A549 (cell line): Measurements from ENCODE around the gene NAP1L4. TPM values are rescaled to one million over a fixed set of nuclear protein-coding genes. Genes with fewer than 3 reads are reported as not detected.

Experiments
- ATAC-seq, 2 experiments: fragments of 200-7000 bp in 1 of 2; fragments of >200 bp in 1 of 2; cut with Nextera tagmentation in 1 of 2; cut with Tn5 transposase in 1 of 2; 3 replicates each; pipeline versions ENCODE4 v1.8.0 to v1.9.1; 2018 to 2020; ENCODE audit warnings: mild to moderate bottlenecking in 1 of 2, moderate library complexity in 1 of 2
- CTCF ChIA-PET: fragments of 300-600 bp; sonication (Branson Sonifier 250); formaldehyde crosslinking; extraction: SDS; loops from one replicate; lab custom pipeline; 2021; ENCODE audit warnings: antibody characterized with exemption, inconsistent platforms; lab: Yijun Ruan, JAX
- POLR2A ChIA-PET: fragments of 350-600 bp; formaldehyde crosslinking; extraction: SDS; loops from one replicate; lab custom pipeline; 2021; ENCODE audit warnings: antibody characterized with exemption, inconsistent platforms; lab: Yijun Ruan, JAX
- DNase-seq, 2 experiments: peaks; one replicate each; pipeline versions ENCODE4 v3.0.0 to v3.0.0-alpha.2; 2011 to 2016; ENCODE audit warnings: low read depth in 1 of 2, low spot score in 1 of 2
- FAIRE-seq: peaks from 2 replicates; lab custom pipeline; 2011; peaks lifted over from hg19 to GRCh38; lab: Jason Lieb, UNC
- H3K27ac ChIP-seq, 2 experiments: fragments of >200 bp; sonication (Bioruptor Twin); formaldehyde crosslinking; 3 replicates each; pipeline ENCODE4 v1.5.1; 2016 to 2017
- H3K4me1 ChIP-seq: fragments of >200 bp; sonication (Bioruptor Twin); formaldehyde crosslinking; 3 replicates; pipeline ENCODE4 v1.6.1; 2016
- H3K4me2 ChIP-seq: fragments of >200 bp; sonication (Bioruptor Twin); formaldehyde crosslinking; 3 replicates; pipeline ENCODE4 v1.6.1; 2016
- H3K4me3 ChIP-seq: fragments of >200 bp; sonication (Bioruptor Twin); formaldehyde crosslinking; 3 replicates; pipeline ENCODE4 v1.5.1; 2016
- H3K9me3 ChIP-seq: fragments of >200 bp; sonication (Bioruptor Twin); formaldehyde crosslinking; 3 replicates; pipeline ENCODE4 v1.6.1; 2016
- BHLHE40 ChIP-seq: IDR thresholded peaks from 2 replicates; pipeline ENCODE4 v1.6.1; 2012; ENCODE audit warnings: low read depth, low read length, inconsistent platforms
- CBX8 ChIP-seq: fragments of 200-600 bp; sonication (generic); IDR thresholded peaks from 2 replicates; pipeline ENCODE4 v1.6.1; 2016
- CHD4 ChIP-seq: fragments of 200-600 bp; sonication (generic); IDR thresholded peaks from 2 replicates; pipeline ENCODE4 v1.6.1; 2016; ENCODE audit warnings: antibody characterized with exemption, mild to moderate bottlenecking, borderline replicate concordance
- EHMT2 ChIP-seq: fragments of 200-600 bp; sonication (generic); IDR thresholded peaks from 2 replicates; pipeline ENCODE4 v1.6.1; 2016; ENCODE audit warnings: antibody characterized with exemption, low read depth, mild to moderate bottlenecking, moderate library complexity
- HOXA7 ChIP-seq: fragments of 250-450 bp; sonication (Bioruptor Pico); IDR thresholded peaks from 2 replicates; pipeline ENCODE4 v1.5.0; 2020; ENCODE audit warnings: mild to moderate bottlenecking, moderate library complexity
- JUN ChIP-seq, 2 experiments: fragments of >200 bp; sonication (Bioruptor Twin); formaldehyde crosslinking; IDR thresholded peaks; 2 replicates in 1 of 2; 3 replicates in 1 of 2; pipeline ENCODE4 v1.6.1; 2016 to 2017
- MAFK ChIP-seq: fragments of 450-650 bp; IDR thresholded peaks from 2 replicates; pipeline ENCODE4 v1.6.1; 2014; ENCODE audit not compliant: partially characterized antibody
- MYC ChIP-seq: IDR thresholded peaks from 2 replicates; pipeline ENCODE4 v1.6.1; 2012; ENCODE audit warnings: mild to moderate bottlenecking, inconsistent platforms, low read length, improper control_type of control experiment, borderline replicate concordance
- PHF8 ChIP-seq: fragments of 200-600 bp; sonication (generic); IDR thresholded peaks from 2 replicates; pipeline ENCODE4 v1.6.1; 2016; ENCODE audit warnings: low read depth, mild to moderate bottlenecking, antibody characterized with exemption, moderate library complexity, borderline replicate concordance
- POLR2A ChIP-seq: IDR thresholded peaks from 2 replicates; pipeline ENCODE4 v1.6.1; 2012; ENCODE audit warnings: mild to moderate bottlenecking, low read length
- RFX5 ChIP-seq: fragments of 450-650 bp; IDR thresholded peaks from 2 replicates; pipeline ENCODE4 v1.7.1; 2014; ENCODE audit warnings: antibody characterized with exemption, mild to moderate bottlenecking, moderate library complexity
- ZNF302 ChIP-seq: fragments of 250-450 bp; sonication (Bioruptor Pico); IDR thresholded peaks from 2 replicates; pipeline ENCODE4 v1.9.0; 2021; ENCODE audit warnings: inconsistent platforms, mild to moderate bottlenecking, moderate library complexity
- WGBS: methylation state at CpG from one replicate; pipeline ENCODE4 v1.1.6; 2017; ENCODE audit errors: missing lambda C conversion rate; 5-methylcytosine and 5-hydroxymethylcytosine counted together
- polyA minus RNA-seq: library from RNA; depleted of rRNA, polyadenylated mRNA; stranded (reverse); fragments of >200 nt; gene quantifications from 2 replicates; pipeline ENCODE4 v1.2.3, GENCODE V29; 2011; rRNA and poly(A)+ RNA removed
- polyA plus RNA-seq, 4 experiments: library from polyadenylated mRNA; depleted of rRNA in 3 of 4; stranded (reverse); fragments of >200 nt; fragmentation: RNase III in 1 of 4; extraction: RNeasy Plus Mini Kit Qiagen cat#74134 plus additional on column Dnase treatment in 1 of 4; gene quantifications; 2 replicates in 3 of 4; 3 replicates in 1 of 4; pipeline ENCODE4 v1.2.3, GENCODE V29; 2011 to 2017
- TF ChIP-seq, protein P1 (sequence below): IDR thresholded peaks from 2 replicates; pipeline ENCODE4 v1.6.1; 2012; ENCODE audit warnings: low read depth, borderline replicate concordance
- TF ChIP-seq, protein P2 (sequence below): IDR thresholded peaks from 2 replicates; pipeline ENCODE4 v1.6.1; 2012
- TF ChIP-seq, protein P3 (sequence below): fragments of >200 bp; sonication (Bioruptor Twin); formaldehyde crosslinking; IDR thresholded peaks from 3 replicates; pipeline ENCODE4 v1.5.1; 2016
- TF ChIP-seq, protein P4 (sequence below): fragments of 150-350 bp; IDR thresholded peaks from 2 replicates; pipeline ENCODE4 v1.6.1; 2014; ENCODE audit warnings: low read depth, mild to moderate bottlenecking, low read length
- TF ChIP-seq, protein P5 (sequence below): fragments of >200 bp; sonication (Bioruptor Twin); formaldehyde crosslinking; IDR thresholded peaks from 3 replicates; pipeline ENCODE4 v1.6.1; 2016
- TF ChIP-seq, protein P6 (sequence below): IDR thresholded peaks from 2 replicates; pipeline ENCODE4 v1.6.1; 2012
- TF ChIP-seq, protein P7 (sequence below): fragments of 250-450 bp; sonication (Bioruptor Pico); IDR thresholded peaks from 2 replicates; pipeline ENCODE4 v1.5.0; 2021; ENCODE audit warnings: mild to moderate bottlenecking, moderate library complexity, borderline replicate concordance

Gene NAP1L4, protein sequence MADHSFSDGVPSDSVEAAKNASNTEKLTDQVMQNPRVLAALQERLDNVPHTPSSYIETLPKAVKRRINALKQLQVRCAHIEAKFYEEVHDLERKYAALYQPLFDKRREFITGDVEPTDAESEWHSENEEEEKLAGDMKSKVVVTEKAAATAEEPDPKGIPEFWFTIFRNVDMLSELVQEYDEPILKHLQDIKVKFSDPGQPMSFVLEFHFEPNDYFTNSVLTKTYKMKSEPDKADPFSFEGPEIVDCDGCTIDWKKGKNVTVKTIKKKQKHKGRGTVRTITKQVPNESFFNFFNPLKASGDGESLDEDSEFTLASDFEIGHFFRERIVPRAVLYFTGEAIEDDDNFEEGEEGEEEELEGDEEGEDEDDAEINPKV
- 128 and 148 TPM in 2 replicates for polyA plus RNA-seq (2011; rRNA removed)
- polyA plus RNA-seq (2012; cell fraction: cytosol; rRNA removed): 73.9 and 95.8 TPM in 2 replicates
- 97.5 and 143 TPM in 2 replicates for polyA plus RNA-seq (2012; cell fraction: nucleus; rRNA removed)
- polyA plus RNA-seq (2017; fragmentation: RNase III; extraction: RNeasy Plus Mini Kit Qiagen cat#74134 plus additional on column Dnase treatment): 129 to 134 TPM (median 132 TPM) in 3 replicates
- 52.9 and 61.4 TPM in 2 replicates for polyA minus RNA-seq

DNA sequence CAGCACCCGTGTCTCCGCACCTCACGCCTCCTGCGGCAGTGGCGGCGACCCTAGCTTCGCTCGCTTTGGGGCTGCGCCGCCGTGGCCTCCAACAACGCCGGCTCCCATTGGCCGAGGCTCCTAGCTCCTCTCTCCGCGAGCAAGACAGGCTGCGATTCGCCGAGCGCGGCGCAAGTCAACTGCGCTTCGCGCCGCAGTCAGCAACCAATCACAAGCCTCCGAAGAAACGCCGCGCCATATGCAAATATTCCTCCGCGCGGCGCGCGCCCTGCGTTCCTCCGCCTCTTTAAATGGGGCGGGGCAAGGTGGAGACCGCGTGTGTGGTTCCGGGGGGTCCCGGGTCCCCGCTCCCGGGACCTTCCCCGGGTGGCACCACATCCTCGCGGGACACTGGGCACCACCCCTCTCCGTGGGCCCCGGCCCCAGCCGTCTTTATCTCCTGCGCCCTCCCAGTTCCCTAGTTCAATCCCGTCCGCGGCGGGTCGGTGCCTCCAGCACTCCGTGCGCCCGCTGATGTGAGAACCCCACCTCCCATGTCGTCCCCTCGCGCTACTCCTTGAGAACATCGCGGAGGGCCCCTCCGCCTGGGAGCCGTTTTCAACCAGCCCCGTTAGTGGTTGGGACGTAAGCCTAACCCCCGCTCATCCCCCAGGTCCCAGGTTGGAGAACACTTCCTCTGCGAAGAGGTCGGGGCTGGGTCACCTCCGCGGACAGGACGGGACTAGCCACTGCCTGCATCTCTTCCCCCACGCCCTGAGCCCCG, at the start of gene NAP1L4:
Gene NAP1L4, minus strand, starts transcription at position 96 of the 763 bp plus-strand sequence. CDS start 13,109 bp downstream, outside the sequence.
- peak within 1 kb of the TSS; percentile 68 for H3K4me3 ChIP-seq
- WGBS: 5% methylated on average over 17 of the region's 77 CpGs
- ATAC-seq (peak; percentile 90 to 93), FAIRE-seq (no peak), DNase-seq (peak; percentile 98 to 100)
- H3K27ac ChIP-seq: peak within 1 kb of the TSS; percentile 95 to 99
- H3K4me1 ChIP-seq: peaks cover 32% of the 10 kb centered on the region
- H3K4me2 ChIP-seq: peak within 1 kb of the TSS; percentile 96
- CTCF ChIA-PET: interaction anchor here (1.0 to 1.6 kb wide), 4 partner anchors 10 to 99 kb away, joined by 3 to 4 read pairs (median 4); no protein-coding TSS in a partner anchor
- POLR2A ChIA-PET: interaction anchor here (0.7 to 1.0 kb wide), 13 partner anchors 8 to 65 kb away, joined by 3 to 11 read pairs (median 3); partner anchors contain the start of genes CARS1 and PHLDA2
- TF ChIP-seq, protein P1, sequence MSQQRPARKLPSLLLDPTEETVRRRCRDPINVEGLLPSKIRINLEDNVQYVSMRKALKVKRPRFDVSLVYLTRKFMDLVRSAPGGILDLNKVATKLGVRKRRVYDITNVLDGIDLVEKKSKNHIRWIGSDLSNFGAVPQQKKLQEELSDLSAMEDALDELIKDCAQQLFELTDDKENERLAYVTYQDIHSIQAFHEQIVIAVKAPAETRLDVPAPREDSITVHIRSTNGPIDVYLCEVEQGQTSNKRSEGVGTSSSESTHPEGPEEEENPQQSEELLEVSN: peak; percentile 34; the same call in 1 of the 2 replicates
- TF ChIP-seq CHD4: no peak
- TF ChIP-seq, protein P2, sequence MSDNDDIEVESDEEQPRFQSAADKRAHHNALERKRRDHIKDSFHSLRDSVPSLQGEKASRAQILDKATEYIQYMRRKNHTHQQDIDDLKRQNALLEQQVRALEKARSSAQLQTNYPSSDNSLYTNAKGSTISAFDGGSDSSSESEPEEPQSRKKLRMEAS: peak; percentile 88
- TF ChIP-seq POLR2A: peak; percentile 70
- TF ChIP-seq, protein P3, sequence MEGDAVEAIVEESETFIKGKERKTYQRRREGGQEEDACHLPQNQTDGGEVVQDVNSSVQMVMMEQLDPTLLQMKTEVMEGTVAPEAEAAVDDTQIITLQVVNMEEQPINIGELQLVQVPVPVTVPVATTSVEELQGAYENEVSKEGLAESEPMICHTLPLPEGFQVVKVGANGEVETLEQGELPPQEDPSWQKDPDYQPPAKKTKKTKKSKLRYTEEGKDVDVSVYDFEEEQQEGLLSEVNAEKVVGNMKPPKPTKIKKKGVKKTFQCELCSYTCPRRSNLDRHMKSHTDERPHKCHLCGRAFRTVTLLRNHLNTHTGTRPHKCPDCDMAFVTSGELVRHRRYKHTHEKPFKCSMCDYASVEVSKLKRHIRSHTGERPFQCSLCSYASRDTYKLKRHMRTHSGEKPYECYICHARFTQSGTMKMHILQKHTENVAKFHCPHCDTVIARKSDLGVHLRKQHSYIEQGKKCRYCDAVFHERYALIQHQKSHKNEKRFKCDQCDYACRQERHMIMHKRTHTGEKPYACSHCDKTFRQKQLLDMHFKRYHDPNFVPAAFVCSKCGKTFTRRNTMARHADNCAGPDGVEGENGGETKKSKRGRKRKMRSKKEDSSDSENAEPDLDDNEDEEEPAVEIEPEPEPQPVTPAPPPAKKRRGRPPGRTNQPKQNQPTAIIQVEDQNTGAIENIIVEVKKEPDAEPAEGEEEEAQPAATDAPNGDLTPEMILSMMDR: no peak
- TF ChIP-seq PHF8: peak; percentile 85; the same call in 1 of the 2 replicates
- peak; percentile 9 to 83; a peak in 1 of 5 replicates for TF ChIP-seq JUN (IDR thresholded peaks at IDR 0.05)
- TF ChIP-seq, protein P4, sequence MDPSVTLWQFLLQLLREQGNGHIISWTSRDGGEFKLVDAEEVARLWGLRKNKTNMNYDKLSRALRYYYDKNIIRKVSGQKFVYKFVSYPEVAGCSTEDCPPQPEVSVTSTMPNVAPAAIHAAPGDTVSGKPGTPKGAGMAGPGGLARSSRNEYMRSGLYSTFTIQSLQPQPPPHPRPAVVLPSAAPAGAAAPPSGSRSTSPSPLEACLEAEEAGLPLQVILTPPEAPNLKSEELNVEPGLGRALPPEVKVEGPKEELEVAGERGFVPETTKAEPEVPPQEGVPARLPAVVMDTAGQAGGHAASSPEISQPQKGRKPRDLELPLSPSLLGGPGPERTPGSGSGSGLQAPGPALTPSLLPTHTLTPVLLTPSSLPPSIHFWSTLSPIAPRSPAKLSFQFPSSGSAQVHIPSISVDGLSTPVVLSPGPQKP: no peak
- TF ChIP-seq, protein P5, sequence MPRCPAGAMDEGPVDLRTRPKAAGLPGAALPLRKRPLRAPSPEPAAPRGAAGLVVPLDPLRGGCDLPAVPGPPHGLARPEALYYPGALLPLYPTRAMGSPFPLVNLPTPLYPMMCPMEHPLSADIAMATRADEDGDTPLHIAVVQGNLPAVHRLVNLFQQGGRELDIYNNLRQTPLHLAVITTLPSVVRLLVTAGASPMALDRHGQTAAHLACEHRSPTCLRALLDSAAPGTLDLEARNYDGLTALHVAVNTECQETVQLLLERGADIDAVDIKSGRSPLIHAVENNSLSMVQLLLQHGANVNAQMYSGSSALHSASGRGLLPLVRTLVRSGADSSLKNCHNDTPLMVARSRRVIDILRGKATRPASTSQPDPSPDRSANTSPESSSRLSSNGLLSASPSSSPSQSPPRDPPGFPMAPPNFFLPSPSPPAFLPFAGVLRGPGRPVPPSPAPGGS: peak; percentile 65; the same call in 1 of the 3 replicates
- peak; percentile 35; the same call in 1 of the 2 replicates for TF ChIP-seq RFX5
- TF ChIP-seq MAFK: peak; percentile 62
- peak; percentile 76; the same call in 1 of the 2 replicates for TF ChIP-seq MYC
- TF ChIP-seq, protein P6, sequence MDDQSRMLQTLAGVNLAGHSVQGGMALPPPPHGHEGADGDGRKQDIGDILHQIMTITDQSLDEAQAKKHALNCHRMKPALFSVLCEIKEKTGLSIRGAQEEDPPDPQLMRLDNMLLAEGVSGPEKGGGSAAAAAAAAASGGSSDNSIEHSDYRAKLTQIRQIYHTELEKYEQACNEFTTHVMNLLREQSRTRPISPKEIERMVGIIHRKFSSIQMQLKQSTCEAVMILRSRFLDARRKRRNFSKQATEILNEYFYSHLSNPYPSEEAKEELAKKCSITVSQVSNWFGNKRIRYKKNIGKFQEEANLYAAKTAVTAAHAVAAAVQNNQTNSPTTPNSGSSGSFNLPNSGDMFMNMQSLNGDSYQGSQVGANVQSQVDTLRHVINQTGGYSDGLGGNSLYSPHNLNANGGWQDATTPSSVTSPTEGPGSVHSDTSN: peak; percentile 36; the same call in 1 of the 2 replicates
- no peaks in the 10 kb centered on the region for H3K9me3 ChIP-seq

DNA sequence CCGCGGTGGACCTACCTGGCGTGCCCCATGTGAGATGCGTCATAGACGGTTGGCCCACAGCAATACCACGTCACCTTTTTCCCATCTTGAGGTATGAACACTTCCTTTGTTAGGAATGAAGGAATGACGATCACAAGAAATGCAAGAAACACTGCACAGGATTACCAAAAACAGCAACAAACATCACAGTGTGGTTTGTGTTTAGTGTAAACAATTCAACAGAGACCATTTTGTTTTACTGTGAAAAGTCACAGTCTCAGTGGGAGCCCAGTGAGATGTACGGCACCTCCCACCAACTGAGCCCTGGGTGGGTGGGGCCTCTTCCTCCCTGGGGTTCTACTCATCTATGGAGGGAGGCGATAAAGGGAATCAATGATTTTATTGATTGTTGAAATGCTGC, 48.8 kb upstream of the NAP1L4 start:
- DNase-seq (no peak), FAIRE-seq (no peak), ATAC-seq (no peak)
- Histone ChIP-seq H3K4me1 (no peaks in the 10 kb centered on the region), H3K9me3 (no peaks in the 10 kb centered on the region), H3K27ac (no peak overlapping the region), H3K4me2 (no peak overlapping the region), H3K4me3 (no peak overlapping the region)
- WGBS: 94% methylated on average over 9 of the region's 9 CpGs
- ChIA-PET POLR2A (no interaction called here), CTCF (interaction anchor here (6.6 to 11.4 kb wide), 2 partner anchors 16 to 49 kb away, joined by 88 to 210 read pairs; no protein-coding TSS in a partner anchor)
- TF ChIP-seq ZNF302 (CRISPR knock-in tag): no peak
- TF ChIP-seq BHLHE40: no peak
- no peak for TF ChIP-seq JUN (IDR thresholded peaks at IDR 0.05)
- no peak for TF ChIP-seq EHMT2
- TF ChIP-seq POLR2A: no peak
- TF ChIP-seq HOXA7 (CRISPR knock-in tag): no peak
- TF ChIP-seq, protein P7, sequence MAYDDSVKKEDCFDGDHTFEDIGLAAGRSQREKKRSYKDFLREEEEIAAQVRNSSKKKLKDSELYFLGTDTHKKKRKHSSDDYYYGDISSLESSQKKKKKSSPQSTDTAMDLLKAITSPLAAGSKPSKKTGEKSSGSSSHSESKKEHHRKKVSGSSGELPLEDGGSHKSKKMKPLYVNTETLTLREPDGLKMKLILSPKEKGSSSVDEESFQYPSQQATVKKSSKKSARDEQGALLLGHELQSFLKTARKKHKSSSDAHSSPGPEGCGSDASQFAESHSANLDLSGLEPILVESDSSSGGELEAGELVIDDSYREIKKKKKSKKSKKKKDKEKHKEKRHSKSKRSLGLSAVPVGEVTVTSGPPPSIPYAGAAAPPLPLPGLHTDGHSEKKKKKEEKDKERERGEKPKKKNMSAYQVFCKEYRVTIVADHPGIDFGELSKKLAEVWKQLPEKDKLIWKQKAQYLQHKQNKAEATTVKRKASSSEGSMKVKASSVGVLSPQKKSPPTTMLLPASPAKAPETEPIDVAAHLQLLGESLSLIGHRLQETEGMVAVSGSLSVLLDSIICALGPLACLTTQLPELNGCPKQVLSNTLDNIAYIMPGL (CRISPR knock-in tag): no peak
- TF ChIP-seq, protein P3: no peak
- TF ChIP-seq CBX8: no peak
